Right ventricle myocardium inferior (tissue), 1 donor: ENCODE measurements around the gene CLDN15. TPM values are rescaled to one million over a fixed set of nuclear protein-coding genes. Genes with fewer than 3 reads are reported as not detected.
"Not testable (repeated sequence)": the region's sequence is repeated elsewhere in the genome, so short reads cannot be mapped to it uniquely, and the experiment has no call there.

Experiments
- ATAC-seq: fragments of 200-7000 bp; cut with Tn5 transposase; one replicate; pipeline ENCODE4 v1.9.1; 2020; ENCODE audit warnings: mild to moderate bottlenecking, moderate library complexity
- DNase-seq: peaks from one replicate; pipeline ENCODE4 v3.0.0; 2021; ENCODE audit errors: missing footprints
- intact Hi-C: fragments of 100-400 bp; cut with DNase I; formaldehyde crosslinking; loops from one replicate; pipeline ENCODE4 v1.11.0; 2022
- total RNA-seq: library from RNA; stranded (reverse); fragmentation: NEBNext Ultra II Directional; extraction: Animal tissue kit (Norgen Biotek cat#: 25700); gene quantifications from one replicate; pipeline ENCODE4 v1.2.1, GENCODE V29; 2021
- donor health status: DM: no; HTN: yes; CAD: no; lungs with severe emphysema.

Gene CLDN15
- total RNA-seq, 1 donor from 2014 or later = 2.5 TPM

GRCh38 chr7:101205901-101206664, 31.5 kb downstream of the CLDN15 start:
- intact Hi-C loops = no loop called here

GRCh38 chr7:101203740-101204738, 33.6 kb downstream of the CLDN15 start:
- intact Hi-C loops, DNase-seq, ATAC-seq: not testable (repeated sequence)

More at GRCh38 chr7:101205901-101206664, 31.5 kb downstream of the CLDN15 start:
- DNase-seq = no peak
- ATAC-seq = no peak

GRCh38 chr7:101202603-101202918, 35.0 kb downstream of the CLDN15 start:
- intact Hi-C loops = no loop called here
- DNase-seq = no peak
- ATAC-seq = no peak

GRCh38 chr7:101201695-101202602, 35.7 kb downstream of the CLDN15 start:
- DNase-seq (no peak), ATAC-seq (peak; percentile 24)
- intact Hi-C loops = no loop called here

GRCh38 chr7:101200862-101201599, 36.6 kb downstream of the CLDN15 start, which contains the start of gene MOGAT3:
MOGAT3 (minus strand) TSS chr7:101201036; CDS start chr7:101200854, 182 bp downstream.
- no peak for ATAC-seq
- intact Hi-C loops = no loop called here
- no peak for DNase-seq

- ATAC-seq = no peak
- intact Hi-C loops = no loop called here
- no peak for DNase-seq
Observed at GRCh38 chr7:101200504-101200861, 37.1 kb downstream of the CLDN15 start.

GRCh38 chr7:101199522-101199921, 38.1 kb downstream of the CLDN15 start:
- DNase-seq, ATAC-seq, intact Hi-C loops: not testable (repeated sequence)

GRCh38 chr7:101198476-101198875, 39.1 kb downstream of the CLDN15 start:
- DNase-seq (no peak), ATAC-seq (no peak)
- intact Hi-C loops = no loop called here

- intact Hi-C loops = no loop called here
- DNase-seq (no peak), ATAC-seq (no peak)
Observed at GRCh38 chr7:101197991-101198390, 39.6 kb downstream of the CLDN15 start.

GRCh38 chr7:101195884-101196283, 41.7 kb downstream of the CLDN15 start:
- intact Hi-C loops = no loop called here
- ATAC-seq (no peak), DNase-seq (no peak)

GRCh38 chr7:101189109-101189508, 48.5 kb downstream of the CLDN15 start:
- DNase-seq (no peak), ATAC-seq (no peak)
- intact Hi-C loops = no loop called here

- ATAC-seq = no peak
- intact Hi-C loops = no loop called here
- DNase-seq = no peak
Observed at GRCh38 chr7:101186844-101187428, 50.7 kb downstream of the CLDN15 start.

GRCh38 chr7:101186194-101186593, 51.4 kb downstream of the CLDN15 start:
- no peak for DNase-seq
- ATAC-seq = no peak
- intact Hi-C loops = no loop called here

GRCh38 chr7:101185258-101185839, 52.3 kb downstream of the CLDN15 start:
- DNase-seq (no peak), ATAC-seq (no peak)
- intact Hi-C loops = no loop called here
